ENCODE measurements around the gene SCCPDH.

Gene SCCPDH

GRCh38 chr1:246769306-246769705, 45.1 kb downstream of the SCCPDH start:
- no peaks in the 10 kb centered on the region for H3K9me3 ChIP-seq (ENCODE audit: control insufficient read depth, insufficient read depth, low read length)
- H3K4me2 ChIP-seq (ENCODE audit: low read length) = no peak overlapping the region
- peaks cover 7% of the 10 kb centered on the region for H3F3A ChIP-seq (ENCODE audit: control insufficient read depth, insufficient read depth)
- no peak for TF ChIP-seq EZH2phosphoT487 (IDR thresholded peaks at IDR 0.05; ENCODE audit: borderline replicate concordance, low read length)
- TF ChIP-seq CTCF (IDR thresholded peaks at IDR 0.05; ENCODE audit: low read depth, low read length, poor library complexity, severe bottlenecking) = no peak
- H4K20me1 ChIP-seq (ENCODE audit: control insufficient read depth, insufficient read depth, low read depth, low read length) = no peaks in the 10 kb centered on the region
- no peak overlapping the region for H3K27ac ChIP-seq (ENCODE audit: low read depth, low read length)
- H3K4me1 ChIP-seq (ENCODE audit: control insufficient read depth, low read length) = peaks cover 33% of the 10 kb centered on the region
- H3K4me3 ChIP-seq (ENCODE audit: low read length) = no peak overlapping the region
- no peaks in the 10 kb centered on the region for H3K79me2 ChIP-seq (ENCODE audit: control insufficient read depth, low read length)
- H3K9me2 ChIP-seq (replicated peaks; ENCODE audit: control insufficient read depth, low read length) = no peaks in the 10 kb centered on the region
- H3K36me3 ChIP-seq (ENCODE audit: control insufficient read depth, low read length) = peaks cover 50% of the 10 kb centered on the region
- no peaks in the 10 kb centered on the region for H3K27me3 ChIP-seq (ENCODE audit: control insufficient read depth, low read length)

- TF ChIP-seq EZH2phosphoT487 (IDR thresholded peaks at IDR 0.05; ENCODE audit: borderline replicate concordance, low read length) = no peak
- TF ChIP-seq CTCF (IDR thresholded peaks at IDR 0.05; ENCODE audit: low read depth, low read length, poor library complexity, severe bottlenecking) = no peak
- Histone ChIP-seq H3K4me3 (ENCODE audit: low read length) (no peak overlapping the region), H3K36me3 (ENCODE audit: control insufficient read depth, low read length) (peaks cover 53% of the 10 kb centered on the region)
Observed at GRCh38 chr1:246771366-246771765, 47.2 kb downstream of the SCCPDH start.

GRCh38 chr1:246772686-246773085, 48.5 kb downstream of the SCCPDH start:
- H3K27ac ChIP-seq (ENCODE audit: low read depth, low read length) = peak overlapping the region; percentile 92
- no peak for TF ChIP-seq CTCF (IDR thresholded peaks at IDR 0.05; ENCODE audit: low read depth, low read length, poor library complexity, severe bottlenecking)
- no peak for TF ChIP-seq EZH2phosphoT487 (IDR thresholded peaks at IDR 0.05; ENCODE audit: borderline replicate concordance, low read length)
- H3F3A ChIP-seq (ENCODE audit: control insufficient read depth, insufficient read depth) = peaks cover 7% of the 10 kb centered on the region
- peaks cover 47% of the 10 kb centered on the region for H3K4me1 ChIP-seq (ENCODE audit: control insufficient read depth, low read length)
- H4K20me1 ChIP-seq (ENCODE audit: control insufficient read depth, insufficient read depth, low read depth, low read length) = no peaks in the 10 kb centered on the region
- peak overlapping the region; percentile 75 for H3K4me3 ChIP-seq (ENCODE audit: low read length)
- H3K4me2 ChIP-seq (ENCODE audit: low read length) = peak overlapping the region; percentile 99
- no peaks in the 10 kb centered on the region for H3K79me2 ChIP-seq (ENCODE audit: control insufficient read depth, low read length)
- no peaks in the 10 kb centered on the region for H3K27me3 ChIP-seq (ENCODE audit: control insufficient read depth, low read length)
- no peaks in the 10 kb centered on the region for H3K9me3 ChIP-seq (ENCODE audit: control insufficient read depth, insufficient read depth, low read length)
- H3K36me3 ChIP-seq (ENCODE audit: control insufficient read depth, low read length) = peaks cover 55% of the 10 kb centered on the region
- H3K9me2 ChIP-seq (replicated peaks; ENCODE audit: control insufficient read depth, low read length) = no peaks in the 10 kb centered on the region

More at GRCh38 chr1:246771366-246771765, 47.2 kb downstream of the SCCPDH start:
- H3K4me2 ChIP-seq (ENCODE audit: low read length) = no peak overlapping the region
- no peaks in the 10 kb centered on the region for H3K27me3 ChIP-seq (ENCODE audit: control insufficient read depth, low read length)
- H3K9me3 ChIP-seq (ENCODE audit: control insufficient read depth, insufficient read depth, low read length) = no peaks in the 10 kb centered on the region
- H3F3A ChIP-seq (ENCODE audit: control insufficient read depth, insufficient read depth) = peaks cover 7% of the 10 kb centered on the region
- no peaks in the 10 kb centered on the region for H3K79me2 ChIP-seq (ENCODE audit: control insufficient read depth, low read length)
- no peak overlapping the region for H3K27ac ChIP-seq (ENCODE audit: low read depth, low read length)
- H3K4me1 ChIP-seq (ENCODE audit: control insufficient read depth, low read length) = peaks cover 37% of the 10 kb centered on the region
- H3K9me2 ChIP-seq (replicated peaks; ENCODE audit: control insufficient read depth, low read length) = no peaks in the 10 kb centered on the region
- no peaks in the 10 kb centered on the region for H4K20me1 ChIP-seq (ENCODE audit: control insufficient read depth, insufficient read depth, low read depth, low read length)
